ENCODE data around the gene MMRN2. TPM values are rescaled to one million over a fixed set of nuclear protein-coding genes. Genes with fewer than 3 reads are reported as not detected.

MMRN2 gene
- total and polyA plus RNA-seq, 2 of the 8 experiments (the other 6 are each of a cell fraction or from before 2014, with no cell fraction given) = 1.2 TPM

DNA sequence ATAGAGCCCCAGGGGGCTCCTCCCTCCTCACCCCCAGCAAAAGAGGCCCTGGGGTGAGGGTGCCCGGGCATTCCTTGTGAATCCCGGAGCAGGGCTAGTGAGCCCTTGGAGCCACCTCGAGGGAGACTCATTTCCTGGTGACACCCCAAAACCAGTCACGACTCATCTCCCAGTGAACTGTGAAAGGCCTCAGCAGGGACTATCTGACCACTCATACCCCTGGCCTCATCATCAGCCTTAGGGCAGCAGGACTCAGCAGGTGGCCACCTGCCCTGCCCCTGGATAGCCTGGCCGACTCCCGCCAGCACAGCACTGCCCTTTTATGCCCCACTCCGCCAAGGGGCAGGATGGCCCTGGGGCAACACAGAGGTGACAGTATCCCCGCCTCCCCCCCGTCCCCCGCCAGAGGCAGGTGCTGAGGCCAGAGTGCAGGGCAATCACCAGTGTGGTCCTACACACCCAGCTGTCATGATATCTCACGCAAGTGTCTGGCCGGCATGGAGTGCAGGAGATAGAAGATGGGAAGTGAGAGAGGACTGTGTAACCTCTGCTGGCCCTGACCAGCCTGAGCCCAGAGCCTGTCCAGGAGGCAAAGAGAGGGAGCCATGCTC is 4.2 kb upstream of the MMRN2 start:
- ChIA-PET POLR2A (ENCODE audit: partially characterized antibody) (interaction anchor here (0.8 to 2.2 kb wide), 5 partner anchors 8 to 131 kb away, joined by 3 to 14 read pairs (median 3); no protein-coding TSS in a partner anchor), CTCF (ENCODE audit: partially characterized antibody) (interaction anchor here (0.9 to 22.5 kb wide), 6 partner anchors 15 to 276 kb away, joined by 3 to 975 read pairs (median 6); partner anchors contain the start of genes MMRN2 and SNCG)
- Histone ChIP-seq H2AK5ac (ENCODE audit: low read depth, low read length) (peak overlapping the region; percentile 88; the same call in 1 of the 2 replicates), H4K8ac (ENCODE audit: extremely low read depth, insufficient read depth, low read length) (no peak overlapping the region), H3K23me2 (ENCODE audit: low read depth, low read length) (no peaks in the 10 kb centered on the region), H2BK120ac (replicated peaks; ENCODE audit: low read depth, low read length) (no peak overlapping the region), H2BK12ac (ENCODE audit: low read depth, low read length) (peak overlapping the region; percentile 92; the same call in 1 of the 2 replicates), H3K56ac (replicated peaks; ENCODE audit: insufficient read length, low read depth, low read length) (no peak overlapping the region), H2BK20ac (ENCODE audit: low read length) (0 out of 2 replicates have a peak overlapping the region, but pooled peaks have one; percentile 6), H3K27ac (ENCODE audit: low read depth, low read length) (no peak overlapping the region), H3K4me1 (replicated peaks in 1 of 4; ENCODE audit: control insufficient read depth in 3 of 4, insufficient read depth in 4 of 4, low read length in 3 of 4) (peaks cover 4 to 38% (median 25%) of the 10 kb centered on the region in 4 experiments), H3K27me3 (replicated peaks in 1 of 4; ENCODE audit: control insufficient read depth in 3 of 4, extremely low read depth in 1 of 4, insufficient read depth in 3 of 4, low read length in 3 of 4) (no peaks in the 10 kb centered on the region), H3K9ac (replicated peaks in 1 of 4; ENCODE audit: extremely low read depth in 1 of 4, low read depth in 3 of 4, low read length in 3 of 4) (no peak overlapping the region), H3K79me2 (ENCODE audit: control insufficient read depth in 1 of 2, insufficient read depth in 2 of 2, low read length in 2 of 2) (no peaks in the 10 kb centered on the region), H4K20me1 (replicated peaks in 1 of 2; ENCODE audit: control insufficient read depth in 1 of 2, insufficient read depth in 2 of 2, low read length in 2 of 2) (no peaks in the 10 kb centered on the region), H3K4me2 (ENCODE audit: insufficient read depth in 1 of 2, low read depth in 2 of 2, low read length in 2 of 2) (no peak overlapping the region), H4K91ac (replicated peaks; ENCODE audit: insufficient read length, low read length) (peak overlapping the region; percentile 87), H3K36me3 (ENCODE audit: control insufficient read depth in 2 of 4, insufficient read depth in 4 of 4, low read length in 3 of 4) (no peaks in the 10 kb centered on the region), H2AFZ (ENCODE audit: low read length) (no peak overlapping the region), H3K18ac (ENCODE audit: extremely low read depth, low read length) (no peak overlapping the region), H3K4ac (replicated peaks; ENCODE audit: insufficient read length, low read depth, low read length) (no peak overlapping the region), H3K4me3 (ENCODE audit: extremely low read depth in 1 of 4, insufficient read depth in 2 of 4, low read depth in 3 of 4, low read length in 4 of 4) (no peak overlapping the region), H2BK5ac (ENCODE audit: low read depth, low read length) (no peak overlapping the region), H3K14ac (ENCODE audit: insufficient read length) (no peak overlapping the region), H3K79me1 (ENCODE audit: low read depth, low read length) (no peaks in the 10 kb centered on the region), H2BK15ac (ENCODE audit: low read length) (peak overlapping the region; percentile 99; the same call in 1 of the 2 replicates), H3K23ac (ENCODE audit: insufficient read length) (no peak overlapping the region), H3K9me3 (ENCODE audit: insufficient read depth in 2 of 2, low read depth in 1 of 2, low read length in 1 of 2) (no peaks in the 10 kb centered on the region), H4K5ac (ENCODE audit: insufficient read length, low read depth, low read length) (no peak overlapping the region)
- DNase-seq (ENCODE audit: low read depth in 1 of 2, low spot score in 2 of 2) = no peak
- 95% methylated on average over 12 of the region's 12 CpGs; no CpG with 5 or more reads in 1 of the 2 experiments for WGBS, 2 experiments (ENCODE audit: extremely low coverage in 1 of 2, insufficient coverage in 1 of 2, insufficient read length in 1 of 2, insufficient replicate concordance in 2 of 2, low coverage in 1 of 2, low lambda C conversion rate in 2 of 2, missing lambda C conversion rate in 1 of 2)
- FAIRE-seq = no peak
- TF ChIP-seq SIN3A (conservative IDR thresholded peaks at IDR 0.05 in 1 of 2, IDR thresholded peaks at IDR 0.05 in 1 of 2; ENCODE audit: low read depth in 1 of 2, low read length in 2 of 2) (no peak), TAF1 (IDR thresholded peaks at IDR 0.05; ENCODE audit: low read depth, low read length) (no peak), E2F6 (IDR thresholded peaks at IDR 0.05) (no peak), NRF1 (IDR thresholded peaks at IDR 0.05; ENCODE audit: low read depth, low read length) (no peak), CEBPB (IDR thresholded peaks at IDR 0.05; ENCODE audit: low read depth, low read length) (no peak), TCF12 (IDR thresholded peaks at IDR 0.05; ENCODE audit: low read depth, low read length) (no peak), JUN (IDR thresholded peaks at IDR 0.05; ENCODE audit: low read depth, low read length) (no peak), EZH2 (IDR thresholded peaks at IDR 0.05; ENCODE audit: low read depth, low read length, severe bottlenecking) (no peak), SP2 (IDR thresholded peaks at IDR 0.05; ENCODE audit: low read length) (no peak), CHD1 (IDR thresholded peaks at IDR 0.05; ENCODE audit: low read depth, low read length) (no peak), MAFK (IDR thresholded peaks at IDR 0.05; ENCODE audit: low read depth, low read length) (no peak), GABPA (IDR thresholded peaks at IDR 0.05; ENCODE audit: borderline replicate concordance, insufficient read depth, low read length) (no peak)
